WTC11 (cell line): ENCODE measurements around the gene CATSPERE. TPM values are rescaled to one million over a fixed set of nuclear protein-coding genes. Genes with fewer than 3 reads are reported as not detected.

Experiments
- ATAC-seq: fragments of 200-7000 bp; cut with Tn5 transposase; 2 replicates; pipeline ENCODE4 v1.10.0; 2021; ENCODE audit warnings: mild to moderate bottlenecking, moderate library complexity
- CTCF ChIA-PET: fragments of 300-600 bp; sonication (Branson Sonifier 250); formaldehyde crosslinking; loops from one replicate; lab custom pipeline; 2021; ENCODE audit warnings: antibody characterized with exemption; lab: Charles Lee
- POLR2A ChIA-PET: fragments of 350-600 bp; sonication (Branson Sonifier 250); formaldehyde crosslinking; loops from one replicate; lab custom pipeline; 2021; ENCODE audit warnings: antibody characterized with exemption; lab: Charles Lee
- DNase-seq: peaks from one replicate; pipeline ENCODE4 v3.0.0; 2021; ENCODE audit warnings: low spot score
- H3K27ac Mint-ChIP-seq: 2 replicates; pipeline ENCODE4 v1.8.0; 2021; ENCODE audit warnings: mixed read lengths
- H3K27me3 Mint-ChIP-seq: 2 replicates; pipeline ENCODE4 v1.8.0; 2021; ENCODE audit warnings: low read depth, mild to moderate bottlenecking, moderate library complexity, mixed read lengths
- H3K36me3 Mint-ChIP-seq: 2 replicates; pipeline ENCODE4 v1.8.0; 2021; ENCODE audit warnings: mixed read lengths
- H3K4me1 Mint-ChIP-seq: 2 replicates; pipeline ENCODE4 v1.8.0; 2022; ENCODE audit warnings: mixed read lengths
- H3K4me3 Mint-ChIP-seq: 2 replicates; pipeline ENCODE4 v1.8.0; 2021; ENCODE audit warnings: mild to moderate bottlenecking, moderate library complexity, mixed read lengths
- H3K9me3 Mint-ChIP-seq: 2 replicates; pipeline ENCODE4 v1.8.0; 2021; ENCODE audit warnings: mixed read lengths
- E2F1 ChIP-seq: sonication (generic); formaldehyde crosslinking; IDR thresholded peaks from 2 replicates; pipeline ENCODE4 v1.8.0; 2022; ENCODE audit warnings: mild to moderate bottlenecking, missing genetic modification reagents
- E2F5 ChIP-seq: sonication (generic); formaldehyde crosslinking; IDR thresholded peaks from 2 replicates; pipeline ENCODE4 v1.8.1; 2022; ENCODE audit warnings: mild to moderate bottlenecking, moderate library complexity, missing genetic modification reagents
- EMX1 ChIP-seq: fragments of 250-450 bp; sonication (Bioruptor Pico); IDR thresholded peaks from 2 replicates; pipeline ENCODE4 v1.8.0; 2021; ENCODE audit warnings: mild to moderate bottlenecking
- ESRRA ChIP-seq: sonication (generic); formaldehyde crosslinking; IDR thresholded peaks from 2 replicates; pipeline ENCODE4 v1.8.1; 2022; ENCODE audit warnings: mild to moderate bottlenecking, missing genetic modification reagents, borderline replicate concordance
- ETV6 ChIP-seq: sonication (generic); formaldehyde crosslinking; IDR thresholded peaks from 2 replicates; pipeline ENCODE4 v1.8.1; 2022; ENCODE audit warnings: mild to moderate bottlenecking, missing genetic modification reagents
- FOXJ3 ChIP-seq: sonication (generic); formaldehyde crosslinking; IDR thresholded peaks from 2 replicates; pipeline ENCODE4 v1.9.0; 2021; ENCODE audit warnings: missing genetic modification reagents, mild to moderate bottlenecking, borderline replicate concordance
- GABPB1 ChIP-seq: sonication (generic); formaldehyde crosslinking; IDR thresholded peaks from 2 replicates; pipeline ENCODE4 v1.8.1; 2023; ENCODE audit warnings: mild to moderate bottlenecking, missing genetic modification reagents
- GTF2I ChIP-seq: fragments of 250-450 bp; sonication (Bioruptor Pico); conservative IDR thresholded peaks from 2 replicates; pipeline ENCODE4 v1.4.0; 2021; ENCODE audit warnings: mild to moderate bottlenecking
- JUN ChIP-seq: sonication (generic); formaldehyde crosslinking; IDR thresholded peaks from 2 replicates; pipeline ENCODE4 v1.8.0; 2023; ENCODE audit warnings: mild to moderate bottlenecking, missing genetic modification reagents
- MLX ChIP-seq: sonication (generic); formaldehyde crosslinking; IDR thresholded peaks from 2 replicates; pipeline ENCODE4 v1.8.1; 2023; ENCODE audit warnings: mild to moderate bottlenecking, missing genetic modification reagents, moderate library complexity
- MXD4 ChIP-seq: fragments of 250-450 bp; sonication (Bioruptor Pico); IDR thresholded peaks from 2 replicates; pipeline ENCODE4 v1.8.0; 2021; ENCODE audit warnings: mild to moderate bottlenecking, moderate library complexity, borderline replicate concordance
- NR1H2 ChIP-seq: sonication (generic); formaldehyde crosslinking; IDR thresholded peaks from 2 replicates; pipeline ENCODE4 v1.9.0; 2021; ENCODE audit warnings: mild to moderate bottlenecking, moderate library complexity, missing genetic modification reagents
- NR2C2 ChIP-seq: sonication (generic); formaldehyde crosslinking; IDR thresholded peaks from 2 replicates; pipeline ENCODE4 v1.8.0; 2022; ENCODE audit warnings: mild to moderate bottlenecking, missing genetic modification reagents
- NR3C1 ChIP-seq: sonication (generic); formaldehyde crosslinking; conservative IDR thresholded peaks from 2 replicates; pipeline ENCODE4 v1.8.1; 2023; ENCODE audit warnings: low read depth, mild to moderate bottlenecking, missing genetic modification reagents
- PRRX2 ChIP-seq: fragments of 250-450 bp; sonication (Bioruptor Pico); IDR thresholded peaks from 2 replicates; pipeline ENCODE4 v1.8.0; 2021; ENCODE audit warnings: mild to moderate bottlenecking
- SMAD4 ChIP-seq: sonication (generic); formaldehyde crosslinking; IDR thresholded peaks from 2 replicates; pipeline ENCODE4 v1.8.0; 2022; ENCODE audit warnings: mild to moderate bottlenecking, missing genetic modification reagents
- TEAD1 ChIP-seq: sonication (generic); formaldehyde crosslinking; IDR thresholded peaks from 2 replicates; pipeline ENCODE4 v1.8.0; 2022; ENCODE audit warnings: mild to moderate bottlenecking, missing genetic modification reagents
- ZNF121 ChIP-seq: sonication (generic); formaldehyde crosslinking; IDR thresholded peaks from 2 replicates; pipeline ENCODE4 v1.8.0; 2023; ENCODE audit warnings: missing genetic modification reagents
- ZNF138 ChIP-seq: sonication (generic); formaldehyde crosslinking; conservative IDR thresholded peaks from 2 replicates; pipeline ENCODE4 v1.8.1; 2022; ENCODE audit warnings: mild to moderate bottlenecking, moderate library complexity, missing genetic modification reagents
- ZNF416 ChIP-seq: fragments of 250-450 bp; sonication (Bioruptor Pico); IDR thresholded peaks from 2 replicates; pipeline ENCODE4 v1.9.0; 2021; ENCODE audit warnings: mild to moderate bottlenecking, inconsistent platforms
- ZNF532 ChIP-seq: fragments of 250-450 bp; sonication (Bioruptor Pico); IDR thresholded peaks from 2 replicates; pipeline ENCODE4 v1.9.0; 2021; ENCODE audit warnings: mild to moderate bottlenecking, borderline replicate concordance
- total RNA-seq: library from RNA; stranded (reverse); gene quantifications from 3 replicates; pipeline ENCODE4 v1.2.3, GENCODE V29; 2021
- TF ChIP-seq, protein P1 (sequence below): sonication (generic); formaldehyde crosslinking; conservative IDR thresholded peaks from 2 replicates; pipeline ENCODE4 v1.8.1; 2023; ENCODE audit warnings: mild to moderate bottlenecking, low read depth, missing genetic modification reagents, moderate library complexity

CATSPERE gene
- total RNA-seq, 1 experiment from 2014 or later, result 0.66 TPM

- H3K9me3 Mint-ChIP-seq, result peaks cover 7% of the 10 kb centered on the region
- peaks cover 34% of the 10 kb centered on the region for H3K4me1 Mint-ChIP-seq
- no peak for ATAC-seq
- DNase-seq, result no peak
- no peak overlapping the region for H3K4me3 Mint-ChIP-seq
- CTCF ChIA-PET, result no interaction called here
- peaks cover 26% of the 10 kb centered on the region for H3K36me3 Mint-ChIP-seq
- POLR2A ChIA-PET, result no interaction called here
- peak overlapping the region; percentile 80; the same call in 1 of the 2 replicates for H3K27ac Mint-ChIP-seq
- no peaks in the 10 kb centered on the region for H3K27me3 Mint-ChIP-seq
- no peak for TF ChIP-seq ZNF532 (CRISPR knock-in tag)
- TF ChIP-seq GTF2I (CRISPR knock-in tag), result no peak
Measured at GRCh38 chr1:244662599-244662998, 201.5 kb downstream of the CATSPERE start.

DNA sequence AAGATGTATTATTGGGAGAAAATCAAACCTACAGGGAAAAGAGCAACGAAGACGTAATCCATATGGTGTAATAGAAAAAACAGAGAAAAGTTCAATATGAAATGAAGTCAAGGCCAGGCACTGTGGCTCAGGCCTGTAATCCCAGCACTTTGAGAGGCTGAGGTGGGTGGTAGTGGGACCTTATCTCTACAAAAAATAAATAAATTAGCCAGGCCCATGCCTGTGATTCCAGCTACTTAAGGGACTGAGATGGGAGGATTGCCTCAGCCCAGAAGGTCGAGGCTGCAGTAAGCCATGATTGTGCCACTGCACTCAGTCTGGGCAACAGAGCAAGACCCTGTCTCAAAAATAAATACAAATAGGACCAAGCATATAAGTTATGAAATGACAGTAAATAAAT is 203.3 kb downstream of the CATSPERE start:
- POLR2A ChIA-PET, result no interaction called here
- Mint-ChIP-seq H3K4me3 (no peak overlapping the region), H3K9me3 (peaks cover 7% of the 10 kb centered on the region), H3K4me1 (peaks cover 21% of the 10 kb centered on the region), H3K27ac (no peak overlapping the region), H3K27me3 (no peaks in the 10 kb centered on the region), H3K36me3 (peaks cover 21% of the 10 kb centered on the region)
- no peak for DNase-seq
- ATAC-seq, result no peak
- CTCF ChIA-PET, result interaction anchor here (0.6 kb wide), 2 partner anchors 10 to 253 kb away, joined by 3 read pairs; no protein-coding TSS in a partner anchor
- TF ChIP-seq GABPB1, result no peak
- peak; percentile 89 for TF ChIP-seq ZNF121
- no peak for TF ChIP-seq ETV6 (CRISPR knock-in tag)

DNA sequence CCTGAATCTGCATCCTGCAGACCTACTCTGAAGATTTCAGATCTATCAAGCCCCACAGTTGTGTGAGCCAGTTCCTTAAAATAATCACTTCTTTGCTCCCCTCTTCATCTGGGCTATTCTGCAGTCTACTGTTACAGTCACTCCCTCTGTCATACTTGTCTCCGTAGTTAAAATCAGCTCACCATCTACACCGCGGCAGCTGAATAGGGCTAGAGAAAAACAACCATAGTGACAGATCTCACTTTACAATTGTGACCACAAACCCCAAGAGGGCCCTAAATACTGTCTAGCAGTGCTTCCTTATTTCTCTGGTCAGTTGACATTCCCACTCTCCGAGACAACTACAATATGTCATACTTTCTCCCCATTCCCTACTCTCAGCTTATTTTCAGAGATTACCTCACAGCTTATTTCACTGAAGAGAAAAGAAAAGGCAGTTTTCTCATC is 204.7 kb downstream of the CATSPERE start:
- Mint-ChIP-seq H3K36me3 (peaks cover 7% of the 10 kb centered on the region), H3K9me3 (peaks cover 4% of the 10 kb centered on the region), H3K4me1 (peaks cover 15% of the 10 kb centered on the region), H3K4me3 (no peak overlapping the region), H3K27me3 (no peaks in the 10 kb centered on the region), H3K27ac (no peak overlapping the region)
- ChIA-PET CTCF (interaction anchor here (1.0 kb wide), 1 partner anchor 12 kb away, joined by 4 read pairs; no protein-coding TSS in a partner anchor), POLR2A (no interaction called here)
- DNase-seq (no peak), ATAC-seq (no peak)
- no peak for TF ChIP-seq TEAD1 (CRISPR knock-in tag)
- TF ChIP-seq EMX1 (CRISPR knock-in tag), result no peak
- no peak for TF ChIP-seq GABPB1
- TF ChIP-seq ZNF416 (CRISPR knock-in tag), result no peak
- TF ChIP-seq FOXJ3 (CRISPR knock-in tag), result no peak
- TF ChIP-seq ZNF138 (CRISPR knock-in tag), result no peak
- no peak for TF ChIP-seq MXD4 (CRISPR knock-in tag)
- no peak for TF ChIP-seq E2F5 (CRISPR knock-in tag)
- no peak for TF ChIP-seq NR2C2 (CRISPR knock-in tag)
- no peak for TF ChIP-seq NR3C1 (CRISPR knock-in tag)
- TF ChIP-seq ESRRA (CRISPR knock-in tag), result no peak
- TF ChIP-seq NR1H2 (CRISPR knock-in tag), result no peak
- no peak for TF ChIP-seq E2F1 (CRISPR knock-in tag)
- TF ChIP-seq PRRX2 (CRISPR knock-in tag), result no peak
- no peak for TF ChIP-seq SMAD4 (CRISPR knock-in tag)
- no peak for TF ChIP-seq JUN (CRISPR knock-in tag)
- TF ChIP-seq MLX (CRISPR knock-in tag), result no peak
- TF ChIP-seq, protein P1, sequence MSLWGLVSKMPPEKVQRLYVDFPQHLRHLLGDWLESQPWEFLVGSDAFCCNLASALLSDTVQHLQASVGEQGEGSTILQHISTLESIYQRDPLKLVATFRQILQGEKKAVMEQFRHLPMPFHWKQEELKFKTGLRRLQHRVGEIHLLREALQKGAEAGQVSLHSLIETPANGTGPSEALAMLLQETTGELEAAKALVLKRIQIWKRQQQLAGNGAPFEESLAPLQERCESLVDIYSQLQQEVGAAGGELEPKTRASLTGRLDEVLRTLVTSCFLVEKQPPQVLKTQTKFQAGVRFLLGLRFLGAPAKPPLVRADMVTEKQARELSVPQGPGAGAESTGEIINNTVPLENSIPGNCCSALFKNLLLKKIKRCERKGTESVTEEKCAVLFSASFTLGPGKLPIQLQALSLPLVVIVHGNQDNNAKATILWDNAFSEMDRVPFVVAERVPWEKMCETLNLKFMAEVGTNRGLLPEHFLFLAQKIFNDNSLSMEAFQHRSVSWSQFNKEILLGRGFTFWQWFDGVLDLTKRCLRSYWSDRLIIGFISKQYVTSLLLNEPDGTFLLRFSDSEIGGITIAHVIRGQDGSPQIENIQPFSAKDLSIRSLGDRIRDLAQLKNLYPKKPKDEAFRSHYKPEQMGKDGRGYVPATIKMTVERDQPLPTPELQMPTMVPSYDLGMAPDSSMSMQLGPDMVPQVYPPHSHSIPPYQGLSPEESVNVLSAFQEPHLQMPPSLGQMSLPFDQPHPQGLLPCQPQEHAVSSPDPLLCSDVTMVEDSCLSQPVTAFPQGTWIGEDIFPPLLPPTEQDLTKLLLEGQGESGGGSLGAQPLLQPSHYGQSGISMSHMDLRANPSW (CRISPR knock-in tag), result no peak
